Stimulated activated CD4-positive, alpha-beta T cell treated with anti-CD3 and anti-CD28 coated beads, Interleukin-4, amount 100 ng/mL, for 4 hours (primary cell): ENCODE measurements around the gene GAL3ST2.
"Not testable (repeated sequence)": the region's sequence is repeated elsewhere in the genome, so short reads cannot be mapped to it uniquely, and the experiment has no call there.

Experiments
- DNase-seq, 2 experiments: peaks; one replicate each; pipeline ENCODE4 v3.0.0-alpha.2; 2020

Gene GAL3ST2

DNA sequence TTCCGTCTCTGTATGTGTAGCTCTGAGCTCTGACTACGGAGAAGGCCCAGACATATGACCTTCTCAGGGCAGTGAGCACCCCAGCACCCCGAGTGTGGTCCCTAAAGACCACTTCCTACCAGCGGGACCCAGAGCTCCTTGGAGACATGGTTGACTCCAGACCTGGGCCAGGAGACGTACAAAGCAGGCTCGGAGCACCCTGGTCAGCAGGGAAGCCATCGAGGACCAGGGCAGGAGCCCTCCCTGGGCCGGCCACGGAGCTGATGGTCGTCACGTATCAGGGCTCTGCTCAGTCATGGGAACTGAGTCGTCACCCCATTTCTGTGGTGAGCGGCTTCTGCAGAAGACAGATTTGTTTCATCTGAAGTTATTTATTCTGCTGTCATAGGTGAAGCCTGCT lies 19.6 kb downstream of the GAL3ST2 start:
- DNase-seq = no peak

DNA sequence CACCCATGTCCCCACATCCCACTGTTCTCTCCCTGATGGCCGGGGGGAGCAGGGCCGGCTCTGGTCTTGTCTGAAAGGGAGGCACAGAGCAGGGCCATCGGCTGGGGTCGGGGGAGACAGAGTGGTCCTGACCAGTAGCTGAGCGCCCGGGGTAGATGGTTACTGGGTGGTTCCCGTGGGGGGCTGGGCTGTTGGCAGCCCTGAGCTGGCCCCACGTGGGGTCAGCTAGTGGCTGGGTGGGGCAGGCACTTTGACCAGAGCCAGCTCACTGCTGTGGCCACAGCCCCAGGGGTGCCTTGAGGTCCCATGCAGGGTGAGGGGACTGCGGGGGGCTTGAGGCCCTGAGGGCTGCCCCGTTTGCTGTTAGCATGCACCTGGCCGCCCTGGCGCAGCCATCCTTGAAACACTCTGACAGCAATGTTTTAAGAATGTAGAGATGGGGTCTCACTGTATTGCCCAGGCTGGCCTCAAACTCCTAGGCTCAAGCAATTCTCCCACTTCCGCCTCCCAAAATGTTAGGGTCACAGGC lies 20.1 kb downstream of the GAL3ST2 start:
- no peak for DNase-seq

DNA sequence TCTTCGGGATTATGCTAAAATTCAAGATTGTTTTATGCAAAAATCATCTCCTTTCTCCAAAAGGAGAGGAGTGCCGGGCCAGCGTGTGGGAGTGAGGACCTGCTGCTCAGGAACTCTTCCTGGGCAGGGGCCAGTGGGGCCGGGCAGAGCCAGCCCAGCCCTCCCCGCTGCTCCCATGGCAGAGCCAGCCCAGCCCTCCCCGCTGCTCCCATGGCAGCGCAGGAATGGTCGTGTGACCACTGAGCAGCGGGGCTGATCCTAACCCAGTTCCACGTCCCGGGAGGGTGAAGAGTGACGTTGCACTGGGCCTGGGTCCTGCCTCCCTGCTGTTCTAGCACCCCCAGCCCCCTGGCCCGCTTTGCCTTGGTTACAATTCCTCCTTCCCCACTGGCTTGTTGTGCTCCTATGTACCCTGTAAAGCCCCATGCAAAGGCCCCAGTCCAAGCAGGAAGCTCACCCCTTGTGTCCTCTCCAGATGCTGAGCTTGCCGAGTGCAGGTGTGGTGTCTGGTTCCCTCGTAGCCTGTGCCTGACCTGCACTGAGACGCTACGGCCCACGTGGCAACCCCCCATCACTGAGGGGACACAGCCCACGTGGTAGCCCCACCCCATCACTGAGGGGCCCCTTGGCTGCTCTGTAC lies 20.9 kb downstream of the GAL3ST2 start:
- no peak for DNase-seq

DNA sequence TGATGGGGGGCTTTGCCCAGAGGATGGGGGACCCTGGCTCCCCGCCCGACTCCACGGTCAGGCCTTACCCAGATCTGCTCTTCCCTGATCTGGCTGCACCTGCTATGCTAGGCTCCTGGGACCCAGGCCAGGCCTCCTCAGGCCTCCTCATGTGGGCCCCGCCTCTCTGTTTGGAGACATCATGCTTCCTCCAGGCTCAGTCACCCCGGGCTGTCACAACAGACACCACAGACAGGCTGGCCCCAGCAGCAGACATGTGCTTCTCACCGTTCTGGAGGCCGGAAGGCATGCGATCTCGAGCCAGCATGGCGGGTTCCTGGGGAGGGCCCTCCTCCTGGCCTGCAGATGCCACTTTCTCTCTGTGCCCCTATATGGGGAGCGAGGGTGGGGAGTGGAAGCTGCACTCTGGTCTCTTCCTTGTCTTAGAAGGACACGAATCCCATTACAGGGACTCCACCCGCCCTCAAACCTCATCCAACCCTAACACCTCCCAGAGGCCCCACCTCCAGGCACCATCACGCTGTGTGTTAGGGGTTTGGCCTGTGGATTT lies 21.5 kb downstream of the GAL3ST2 start:
- no peak for DNase-seq

DNA sequence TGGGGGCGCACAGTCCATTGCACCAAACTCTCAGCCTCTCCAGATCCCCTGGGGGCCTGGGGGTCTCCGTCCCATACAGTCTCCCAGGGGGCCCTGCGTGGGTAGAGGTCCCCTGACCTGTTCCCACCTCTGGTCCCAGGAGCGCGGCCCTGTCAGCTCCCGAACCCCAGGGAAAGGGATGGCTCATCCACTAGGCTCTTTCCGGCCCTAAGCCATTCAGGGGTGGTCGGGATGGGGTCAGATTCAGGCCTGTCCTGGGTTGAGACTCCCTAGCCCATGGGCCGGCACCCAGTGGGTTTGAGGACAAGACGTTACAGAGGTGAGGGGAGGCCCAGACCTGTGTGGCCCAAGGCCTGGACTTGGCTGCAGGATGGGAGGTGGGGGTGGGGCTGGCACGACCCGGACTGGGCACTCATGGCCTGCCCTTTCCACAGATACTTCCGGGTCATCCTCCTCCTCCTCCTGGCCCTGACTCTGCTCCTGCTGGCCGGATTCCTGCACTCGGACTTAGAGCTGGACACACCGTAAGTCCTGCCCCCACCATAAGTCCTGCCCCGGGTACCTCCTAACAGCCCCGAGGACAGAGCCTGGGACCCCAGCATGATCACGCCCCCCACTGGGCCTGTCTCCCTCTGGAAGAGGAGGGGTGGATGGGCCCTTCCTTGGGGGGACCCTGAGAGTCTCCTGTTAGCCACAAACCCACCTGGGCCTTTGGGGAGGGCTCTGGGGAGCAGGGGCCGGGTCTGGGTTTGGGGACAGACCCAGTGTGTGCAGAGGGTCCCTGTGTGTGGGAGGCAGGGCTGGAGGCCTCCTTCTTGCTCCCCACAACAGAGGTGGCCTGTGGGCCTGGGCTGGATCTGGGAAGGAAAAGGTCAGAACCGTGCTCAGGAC lies 22.3 kb downstream of the GAL3ST2 start:
- no peak for DNase-seq

DNA sequence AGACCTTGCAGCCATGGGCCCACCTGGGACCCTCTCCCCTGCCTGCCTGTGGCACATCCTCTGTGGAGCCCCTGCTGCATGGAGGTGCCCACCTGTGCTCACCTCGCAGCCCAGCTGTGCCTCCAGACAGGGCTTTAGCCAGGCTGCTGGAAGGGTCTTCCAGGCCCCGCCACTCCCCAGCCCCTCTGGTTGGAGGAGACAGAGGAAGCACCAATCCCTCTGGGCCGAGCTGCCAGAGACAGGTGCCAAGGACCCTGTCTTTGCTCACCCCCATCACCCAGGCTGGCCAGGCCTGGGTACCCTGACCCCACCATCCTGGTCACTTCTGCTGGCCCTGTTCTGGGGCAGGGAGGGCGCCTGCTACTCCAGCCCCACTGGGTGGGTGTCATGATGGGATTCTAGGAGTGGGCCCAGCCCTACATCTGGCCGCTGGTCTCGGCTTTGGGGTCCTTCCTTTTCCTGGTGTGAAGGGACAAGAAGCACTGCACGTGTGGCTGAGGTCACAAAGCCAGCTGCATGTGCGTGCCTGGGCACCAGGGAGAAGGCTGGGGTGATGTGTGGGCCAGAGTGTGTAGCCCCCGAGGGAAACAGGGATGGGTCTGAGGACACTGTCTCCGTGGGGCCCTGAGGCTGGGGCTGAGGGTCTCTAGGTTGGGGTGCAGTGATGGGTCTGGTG lies 23.0 kb downstream of the GAL3ST2 start:
- DNase-seq = no peak

DNA sequence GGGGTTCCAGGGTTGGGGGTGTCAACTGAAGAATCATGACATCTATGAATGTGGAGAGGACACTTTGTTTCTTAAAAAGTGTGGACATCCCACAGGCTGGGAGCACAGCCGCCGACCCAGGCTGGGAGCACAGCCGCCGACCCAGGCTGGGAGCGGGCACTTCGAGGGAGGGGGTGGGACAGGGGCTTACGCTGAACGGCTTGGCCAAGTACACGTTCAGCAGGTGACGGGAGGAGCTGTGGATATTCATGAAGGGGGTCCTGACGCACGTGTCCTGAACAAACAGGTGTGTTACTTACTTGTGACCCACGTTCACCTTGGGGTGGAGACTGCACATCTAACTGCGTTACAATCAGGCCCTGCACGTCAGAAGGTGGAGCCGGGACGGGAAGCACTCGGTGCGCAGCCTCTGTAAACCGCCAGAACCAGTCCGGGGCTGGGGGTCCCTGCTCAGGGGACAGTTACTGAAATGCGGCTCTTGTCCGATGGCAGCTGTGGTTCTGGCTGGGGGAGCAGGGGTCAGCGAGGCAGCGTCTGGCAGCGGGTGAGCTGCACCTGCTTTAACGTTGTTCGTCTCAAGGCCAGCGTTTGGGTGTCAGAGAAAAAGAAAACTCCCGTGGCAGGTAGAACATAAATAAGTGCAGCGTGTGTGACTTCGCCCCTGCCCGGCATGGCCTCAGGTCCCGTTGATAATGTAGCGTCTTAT lies 23.7 kb downstream of the GAL3ST2 start:
- DNase-seq = not testable (repeated sequence)

DNA sequence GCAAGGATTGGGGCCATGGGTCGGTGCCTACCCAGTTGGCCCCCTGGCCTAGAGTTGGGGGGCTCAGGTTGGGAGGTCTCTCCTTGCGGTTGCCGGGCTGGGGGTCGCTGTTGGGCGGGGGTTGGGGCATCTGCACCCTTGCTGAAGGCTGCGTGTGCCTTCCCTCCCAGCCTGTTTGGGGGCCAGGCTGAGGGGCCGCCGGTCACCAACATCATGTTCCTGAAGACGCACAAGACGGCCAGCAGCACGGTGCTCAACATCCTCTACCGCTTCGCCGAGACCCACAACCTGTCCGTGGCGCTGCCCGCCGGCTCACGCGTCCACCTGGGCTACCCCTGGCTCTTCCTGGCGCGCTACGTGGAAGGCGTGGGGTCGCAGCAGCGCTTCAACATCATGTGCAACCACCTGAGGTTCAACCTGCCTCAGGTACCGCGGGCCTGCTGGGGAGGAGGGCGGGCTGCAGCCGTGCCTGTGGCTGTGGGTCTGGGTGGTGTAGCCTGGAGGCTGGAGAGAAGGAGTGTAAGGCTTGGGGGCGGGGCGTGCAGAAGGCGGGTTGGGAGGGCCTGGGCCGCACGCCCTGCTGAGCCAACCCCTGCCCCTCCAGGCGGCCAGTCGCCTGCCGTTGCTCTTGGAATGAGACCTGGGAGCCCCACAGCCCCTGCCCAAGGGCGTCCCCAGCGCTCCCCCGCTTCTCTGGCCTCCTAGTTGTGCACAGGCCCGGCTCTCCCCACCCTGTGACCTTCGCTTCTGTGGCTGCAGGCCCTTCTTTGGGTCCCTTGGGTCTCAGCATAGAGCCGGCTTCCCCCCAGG lies 25.2 kb downstream of the GAL3ST2 start:
- no peak for DNase-seq

DNA sequence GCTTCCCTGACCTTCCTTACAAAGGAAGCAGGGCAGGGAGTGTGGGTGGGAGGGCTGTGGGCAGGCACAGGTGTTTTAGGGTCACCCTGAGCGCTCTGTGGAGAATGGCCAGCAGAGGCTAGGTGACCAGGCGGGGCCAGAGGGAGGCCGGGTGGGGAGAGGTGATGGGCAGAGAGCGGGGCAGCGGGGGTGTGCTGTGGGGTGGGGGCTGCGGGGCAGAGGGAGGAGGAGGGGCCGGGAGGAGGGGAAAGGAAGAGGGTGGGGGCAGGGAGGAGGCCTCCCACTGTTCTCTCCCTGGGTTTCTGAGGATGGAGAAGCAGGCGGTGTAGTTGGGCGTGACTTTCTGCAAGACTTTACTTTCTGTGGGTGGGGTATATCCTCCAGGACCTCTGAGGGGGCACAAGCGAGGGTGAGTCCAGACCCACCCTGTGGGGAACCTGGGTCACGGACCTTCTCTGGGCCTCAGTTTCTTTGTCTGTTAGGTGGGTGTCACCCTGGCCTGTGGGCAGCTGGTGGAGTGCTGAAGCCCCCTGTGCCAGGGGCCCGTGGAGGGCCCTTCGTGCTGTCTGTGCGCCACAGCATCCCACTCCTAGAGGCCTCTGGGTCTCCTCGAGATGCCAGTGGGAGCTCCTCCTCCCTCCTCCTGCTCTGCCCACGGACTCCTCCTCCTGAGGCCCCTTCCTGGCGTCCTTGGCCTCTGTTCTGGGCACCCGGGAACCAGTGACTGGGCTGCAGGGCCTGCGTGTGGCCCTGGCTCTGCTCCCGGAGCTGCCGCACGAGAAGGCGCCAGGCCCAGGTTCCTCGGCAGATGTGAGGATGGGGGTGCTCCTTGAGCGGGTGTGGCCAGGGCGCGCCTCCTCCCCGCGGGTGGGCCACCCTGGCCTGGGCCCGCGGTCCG lies 26.0 kb downstream of the GAL3ST2 start:
- no peak for DNase-seq

DNA sequence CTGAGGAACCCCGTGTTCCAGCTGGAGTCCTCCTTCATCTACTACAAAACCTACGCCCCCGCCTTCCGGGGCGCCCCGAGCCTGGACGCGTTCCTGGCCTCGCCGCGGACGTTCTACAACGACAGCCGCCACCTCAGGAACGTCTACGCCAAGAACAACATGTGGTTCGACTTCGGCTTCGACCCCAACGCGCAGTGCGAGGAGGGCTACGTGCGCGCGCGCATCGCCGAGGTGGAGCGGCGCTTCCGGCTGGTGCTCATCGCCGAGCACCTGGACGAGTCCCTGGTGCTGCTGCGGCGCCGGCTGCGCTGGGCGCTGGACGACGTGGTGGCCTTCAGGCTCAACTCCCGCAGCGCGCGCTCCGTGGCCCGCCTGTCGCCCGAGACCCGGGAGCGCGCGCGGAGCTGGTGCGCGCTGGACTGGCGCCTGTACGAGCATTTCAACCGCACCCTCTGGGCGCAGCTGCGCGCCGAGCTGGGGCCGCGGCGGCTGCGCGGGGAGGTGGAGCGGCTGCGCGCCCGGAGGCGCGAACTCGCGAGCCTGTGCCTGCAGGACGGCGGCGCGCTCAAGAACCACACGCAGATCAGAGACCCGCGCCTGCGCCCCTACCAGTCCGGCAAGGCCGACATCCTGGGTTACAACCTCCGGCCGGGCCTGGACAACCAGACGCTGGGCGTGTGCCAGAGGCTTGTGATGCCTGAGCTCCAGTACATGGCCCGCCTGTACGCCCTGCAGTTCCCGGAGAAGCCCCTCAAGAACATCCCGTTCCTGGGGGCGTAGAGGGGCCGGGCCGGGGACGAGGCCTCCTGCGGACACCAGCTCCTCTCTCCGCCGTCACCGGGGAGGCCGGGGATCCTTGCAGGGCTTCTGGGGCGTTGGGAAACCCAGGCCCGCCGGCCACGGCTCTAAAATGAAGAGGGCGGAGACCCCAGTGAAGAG lies 27.0 kb downstream of the GAL3ST2 start:
- DNase-seq = peak in 1 of 2 experiments; percentile 49

DNA sequence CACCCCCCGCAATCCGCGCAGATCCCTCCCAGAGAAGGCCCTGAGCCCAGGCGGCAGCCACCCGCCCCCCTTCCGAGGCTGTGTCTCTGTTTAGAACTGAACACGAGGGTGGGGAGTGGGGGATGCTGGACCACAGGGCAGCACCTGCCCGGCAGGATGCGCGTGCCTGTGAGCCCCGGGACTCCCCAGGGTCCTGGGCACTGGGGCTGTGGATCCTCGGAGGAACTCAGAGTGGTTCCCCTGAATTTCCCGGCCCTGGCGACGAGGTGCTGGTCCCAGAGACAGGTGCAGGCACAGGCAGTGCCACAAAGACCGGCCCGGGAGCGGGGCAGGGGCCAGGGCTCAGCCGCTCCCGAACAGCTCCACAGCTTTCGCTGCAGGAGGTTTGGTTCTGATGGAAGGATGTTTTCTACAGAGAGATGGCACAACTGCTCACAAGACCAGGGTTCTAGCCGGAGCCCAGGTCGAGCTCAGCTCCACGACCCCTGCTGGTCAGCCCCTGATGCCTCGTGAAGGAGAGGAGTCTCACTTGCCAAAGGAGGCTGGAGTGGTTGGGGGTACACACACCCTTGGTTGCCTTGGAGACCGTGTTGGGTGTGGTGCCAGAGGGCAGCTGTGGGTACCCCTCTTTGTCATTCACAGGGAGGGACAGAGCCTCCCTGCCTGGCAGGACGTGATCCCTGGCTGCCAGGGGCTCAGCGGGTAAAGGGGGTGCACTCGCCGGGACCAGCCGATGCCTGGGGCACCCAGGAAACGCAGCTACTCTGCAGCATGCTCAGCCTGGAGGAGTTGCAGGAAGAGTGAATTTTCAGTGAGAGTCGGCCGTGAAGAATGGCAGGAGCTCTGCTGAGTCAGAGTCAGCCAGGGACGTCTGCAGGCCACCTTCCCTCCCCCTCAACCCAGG lies 28.0 kb downstream of the GAL3ST2 start:
- no peak for DNase-seq

DNA sequence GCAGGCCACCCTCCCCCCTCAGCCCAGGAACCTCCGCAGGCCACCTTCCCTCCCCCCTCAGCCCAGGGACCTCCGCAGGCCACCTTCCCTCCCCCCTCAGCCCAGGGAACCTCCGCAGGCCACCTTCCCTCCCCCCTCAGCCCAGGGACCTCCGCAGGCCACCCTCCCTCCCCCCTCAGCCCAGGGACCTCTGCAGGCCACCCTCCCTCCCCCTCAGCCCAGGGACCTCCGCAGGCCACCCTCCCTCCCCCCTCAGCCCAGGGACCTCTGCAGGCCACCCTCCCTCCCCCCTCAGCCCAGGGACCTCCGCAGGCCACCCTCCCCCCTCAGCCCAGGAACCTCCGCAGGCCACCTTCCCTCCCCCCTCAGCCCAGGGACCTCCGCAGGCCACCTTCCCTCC lies 29.6 kb downstream of the GAL3ST2 start:
- not testable (repeated sequence) for DNase-seq

DNA sequence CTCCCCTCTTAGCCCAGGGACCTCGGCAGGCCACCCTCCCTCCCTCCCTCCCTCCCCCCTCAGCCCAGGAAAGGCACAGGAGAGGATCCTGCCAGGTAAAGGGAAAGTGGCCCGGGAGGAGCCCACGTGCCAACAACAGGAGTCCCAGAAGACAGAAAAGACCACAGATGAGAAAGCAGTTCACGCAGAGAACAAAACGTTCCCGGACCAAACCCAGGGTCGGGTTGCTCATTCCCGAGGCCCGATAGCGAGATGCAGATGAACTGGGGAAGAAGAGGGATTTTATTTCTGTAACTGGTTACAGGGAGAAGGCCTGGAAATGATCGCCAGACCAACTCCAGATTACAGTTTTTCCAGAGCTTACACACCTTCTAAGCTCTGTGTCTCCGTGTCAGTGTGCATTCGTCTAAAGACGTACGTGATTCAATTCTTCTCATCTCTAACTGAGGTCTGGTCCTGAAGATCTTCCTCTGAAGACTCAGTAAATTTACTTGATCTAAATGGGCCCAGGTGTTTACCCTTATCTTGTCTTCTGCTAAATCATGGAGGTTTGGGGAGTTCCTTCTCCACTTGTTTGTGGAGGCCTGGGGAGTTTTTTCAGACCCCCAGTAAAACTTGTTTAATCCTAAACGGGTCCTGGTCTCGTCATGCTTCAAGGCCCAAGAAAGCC lies 31.6 kb downstream of the GAL3ST2 start:
- DNase-seq = no peak

DNA sequence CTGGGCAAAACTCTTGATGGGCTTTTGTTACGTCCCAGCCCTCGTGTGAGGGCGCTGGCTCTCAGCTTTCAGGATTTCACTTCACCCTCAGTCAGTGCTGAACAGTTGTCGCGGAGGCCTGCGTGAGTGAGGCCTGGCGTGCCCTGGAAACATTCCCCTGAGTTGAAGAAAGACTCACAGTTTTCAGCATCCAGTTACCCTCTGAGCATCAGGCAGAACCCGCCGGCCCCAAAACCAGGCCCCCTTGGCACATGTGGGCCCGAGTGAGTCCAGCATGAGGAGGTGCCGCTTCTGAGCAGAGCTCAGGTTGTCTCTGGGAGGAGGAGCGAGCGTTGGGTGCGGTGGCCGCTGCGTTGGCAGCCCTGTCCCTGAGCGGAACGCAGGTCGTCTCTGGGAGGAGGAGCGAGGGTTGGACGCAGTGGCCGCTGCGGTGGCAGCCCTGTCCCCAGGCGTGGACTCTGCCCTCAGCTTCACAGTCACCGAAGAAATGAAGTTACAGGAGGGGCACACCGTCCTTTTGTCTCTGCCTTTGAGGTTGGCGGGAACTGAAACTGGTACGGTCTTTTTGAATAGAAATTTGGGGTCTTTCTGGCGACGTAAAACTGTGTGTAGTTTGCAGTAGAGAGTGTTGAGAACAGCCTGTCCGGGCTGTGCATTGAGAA lies 32.2 kb downstream of the GAL3ST2 start, which contains the start of gene NEU4:
NEU4 (plus strand) TSS at position 473 of the 662 bp plus-strand sequence. CDS start 5,292 bp downstream, outside the sequence.
- no peak for DNase-seq

DNA sequence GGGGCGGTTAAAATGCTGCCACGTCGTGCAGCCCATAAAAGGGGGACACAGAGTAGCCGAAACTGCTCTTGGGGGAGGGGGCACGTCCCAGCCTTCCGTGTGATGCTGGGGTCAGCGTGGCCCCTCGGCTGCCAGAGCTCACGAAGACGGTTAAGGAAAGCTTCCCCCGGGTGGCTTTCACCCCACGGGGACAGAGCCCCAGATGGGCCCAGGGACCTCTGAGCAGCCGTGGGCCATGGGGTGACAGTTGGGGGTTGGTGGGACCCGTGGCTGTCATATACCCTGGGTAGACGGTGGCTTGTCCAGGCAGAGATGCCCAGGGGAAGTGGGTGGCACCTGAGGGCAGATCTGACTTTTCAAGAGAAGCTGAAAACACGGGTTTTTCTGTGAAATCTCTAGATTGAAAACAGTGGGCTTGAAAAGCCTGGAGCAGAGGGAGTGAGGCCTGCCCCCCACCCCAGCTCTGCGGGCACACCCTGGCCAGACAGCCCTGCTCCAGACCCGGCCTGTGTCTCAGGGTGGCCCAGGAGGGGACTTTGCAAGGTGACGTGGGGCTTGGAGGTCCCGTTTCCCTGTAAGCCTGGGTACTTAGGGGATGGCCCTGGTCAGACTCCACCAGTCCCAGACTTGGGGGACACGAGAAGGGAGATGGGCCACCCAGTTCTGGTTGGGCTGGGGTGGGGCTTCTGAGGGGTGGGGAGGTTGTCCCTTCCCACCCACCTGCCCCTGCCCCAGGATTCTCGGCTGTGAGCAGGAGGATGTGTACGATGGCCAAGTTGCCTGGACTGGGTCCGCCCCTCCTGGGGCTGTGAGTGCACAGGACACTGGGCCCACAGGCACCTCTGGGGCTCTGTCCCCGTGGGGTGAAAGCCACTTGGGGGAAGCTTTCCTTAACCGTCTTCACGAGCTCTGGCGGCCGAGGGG lies 33.0 kb downstream of the GAL3ST2 start:
- DNase-seq = no peak
